Heart right ventricle (tissue), 16 donors: Measurements from ENCODE around the gene SPOCK2. TPM values are rescaled to one million over a fixed set of nuclear protein-coding genes. Genes with fewer than 3 reads are reported as not detected.

ENCODE experiments used
- ATAC-seq, 8 donors: fragments of 200-7000 bp; cut with Tn5 transposase; one replicate each; pipeline ENCODE4 v1.9.1; 2020; ENCODE audit warnings: mild to moderate bottlenecking in 8 of 8, moderate library complexity in 8 of 8, moderate number of reproducible peaks in 1 of 8
- DNase-seq, 2 donors: peaks; one replicate each; pipeline ENCODE4 v3.0.0-alpha.2; 2020
- H3K27ac ChIP-seq, 10 donors: fragments of 200-600 bp; sonication (generic) in 2 of 10; one replicate each; pipeline versions ENCODE4 v1.5.0 to v1.8.0; 2020 to 2022; ENCODE audit warnings: mild to moderate bottlenecking in 3 of 10
- H3K27me3 ChIP-seq, 7 donors: fragments of 200-600 bp; one replicate each; pipeline ENCODE4 v1.8.0; 2021 to 2022; ENCODE audit warnings: mild to moderate bottlenecking in 2 of 7
- H3K36me3 ChIP-seq, 9 donors: fragments of 200-600 bp; sonication (generic) in 1 of 9; one replicate each; pipeline versions ENCODE4 v1.5.0 to v1.8.0; 2020 to 2022; ENCODE audit warnings: mild to moderate bottlenecking in 2 of 9
- H3K4me1 ChIP-seq, 9 donors: fragments of 200-600 bp; sonication (generic) in 1 of 9; one replicate each; pipeline versions ENCODE4 v1.5.0 to v1.8.0; 2020 to 2022; ENCODE audit warnings: mild to moderate bottlenecking in 4 of 9
- H3K4me3 ChIP-seq, 10 donors: fragments of 200-600 bp; sonication (generic) in 2 of 10; one replicate each; pipeline versions ENCODE4 v1.5.0 to v1.8.0; 2020 to 2022; ENCODE audit warnings: mild to moderate bottlenecking in 7 of 10, moderate library complexity in 2 of 10
- H3K9me3 ChIP-seq, 11 donors: fragments of 200-600 bp in 10 of 11; sonication (generic) in 2 of 11; one replicate each; pipeline versions ENCODE4 v1.5.0 to v1.8.0; 2013 to 2022; ENCODE audit warnings: mild to moderate bottlenecking in 2 of 11, control low read depth in 1 of 11, moderate library complexity in 1 of 11
- CTCF ChIP-seq, 9 donors: fragments of 200-600 bp; sonication (generic) in 2 of 9; IDR thresholded peaks; one replicate each; pipeline versions ENCODE4 v1.5.0 to v1.8.0; 2021 to 2022; ENCODE audit warnings: antibody characterized with exemption in 9 of 9, mild to moderate bottlenecking in 5 of 9, moderate library complexity in 1 of 9
- WGBS, 2 donors: extraction: QIAGEN DNeasy Blood & Tissue Kit; methylation state at CpG; one replicate each; pipeline ENCODE4 v1.1.7; 2013; ENCODE audit warnings: inconsistent platforms in 1 of 2; 5-methylcytosine and 5-hydroxymethylcytosine counted together
- intact Hi-C, 10 donors: fragments of 100-400 bp; cut with DNase I; formaldehyde crosslinking; loops; one replicate each; pipeline versions ENCODE4 v1.11.1 to v1.14.2; 2022
- polyA plus RNA-seq, 2 donors: library from polyadenylated mRNA; stranded (reverse); fragments of 200-250 nt; gene quantifications; one replicate each; pipeline ENCODE4 v1.2.3, GENCODE V29; 2013
- total RNA-seq, 10 donors: library from RNA; stranded (reverse); fragmentation: NEBNext Ultra II Directional in 3 of 10; extraction: Animal tissue kit (Norgen Biotek cat#: 25700) in 3 of 10; gene quantifications; one replicate each; pipeline versions ENCODE4 v1.2.1 to v1.2.4, GENCODE V29; 2021 to 2023
- donor health status: Arrhythmogenic right ventricular cardiomyopathy.
- donor health status: ischemic (EF 13 %, LVEDD 7.1; RV severe dilation, severe dysfunction).
- donor health status: healthy with polysubstance abuse.
- donor health status: DM: no; HTN: yes; CAD: no.
- donor health status: DM: no; HTN: no; CAD: no.
- donor health status: ischemic (EF 25% LVEDD 6.9; RV normal size, moderate dysfunction).
- donor health status: ischemic (EF 25% LVEDD 5.7; RV mildly dilated, moderate dysfunction).
- donor health status: healthy.
- donor health status: DM: yes; HTN: yes; CAD: no.
- donor health status: Ischemic cardiomyopathy.
- donor health status: ischemic (EF 35%, LVEDD 5.7; RV mildly dilated, moderate dysfunction).
- donor health status: nonischemic (EF 11% LVEDD 7.7; RV severe dilation, severe dysfunction).
- donor health status: DM: yes; HTN: yes; CAD: no.
- donor health status: PGD.
- donor health status: ischemic (EF 29% LVEDD 5.4; RV normal size, mild dysfunction).
- donor health status: nonischemic (EF 23%, LVEDD 6.1; RV moderate dilation, normal function).

SPOCK2 gene
- total and polyA plus RNA-seq, 12 donors = 3.5 to 13.4 (median 6.9) TPM

- no peaks in the 10 kb centered on the region for H3K9me3 ChIP-seq
- ATAC-seq (peak; percentile 57 to 96 (median 91)), DNase-seq (peak in 1 of 2 donors; percentile 36)
- H3K36me3 ChIP-seq = peaks cover 0 to 52% (median 15%) of the 10 kb centered on the region in 9 donors
- no peak for TF ChIP-seq CTCF (IDR thresholded peaks at IDR 0.05)
- intact Hi-C loops = loop anchor here in 1 of 10 donors (5.0 kb wide), 1 partner anchor 40 kb away; no protein-coding TSS in a partner anchor
- H3K27me3 ChIP-seq = no peaks in the 10 kb centered on the region
- H3K27ac ChIP-seq = peak overlapping the region in 6 of 10 donors; percentile 14 to 61 (median 42)
- H3K4me1 ChIP-seq = peaks cover 0 to 24% (median 18%) of the 10 kb centered on the region in 9 donors
- no peak overlapping the region for H3K4me3 ChIP-seq
- 39 to 43% methylated on average over 9 of the region's 9 CpGs for WGBS, 2 donors
Observed at GRCh38 chr10:72097448-72098300, 9.3 kb upstream of the SPOCK2 start.

- intact Hi-C loops = loop anchor here in 1 of 10 donors (5.0 kb wide), 1 partner anchor 39 kb away; no protein-coding TSS in a partner anchor
- peaks cover 0 to 24% (median 18%) of the 10 kb centered on the region in 9 donors for H3K4me1 ChIP-seq
- H3K36me3 ChIP-seq = peaks cover 0 to 46% (median 6%) of the 10 kb centered on the region in 9 donors
- WGBS, 2 donors = 80 to 81% methylated on average over 9 of the region's 9 CpGs
- H3K9me3 ChIP-seq = no peaks in the 10 kb centered on the region
- no peak for TF ChIP-seq CTCF (IDR thresholded peaks at IDR 0.05)
- no peak overlapping the region for H3K27ac ChIP-seq
- H3K27me3 ChIP-seq = no peaks in the 10 kb centered on the region
- H3K4me3 ChIP-seq = no peak overlapping the region
- peak in 1 of 8 donors; percentile 35 for ATAC-seq
- no peak for DNase-seq
Observed at GRCh38 chr10:72096115-72097000, 8.0 kb upstream of the SPOCK2 start.

DNA sequence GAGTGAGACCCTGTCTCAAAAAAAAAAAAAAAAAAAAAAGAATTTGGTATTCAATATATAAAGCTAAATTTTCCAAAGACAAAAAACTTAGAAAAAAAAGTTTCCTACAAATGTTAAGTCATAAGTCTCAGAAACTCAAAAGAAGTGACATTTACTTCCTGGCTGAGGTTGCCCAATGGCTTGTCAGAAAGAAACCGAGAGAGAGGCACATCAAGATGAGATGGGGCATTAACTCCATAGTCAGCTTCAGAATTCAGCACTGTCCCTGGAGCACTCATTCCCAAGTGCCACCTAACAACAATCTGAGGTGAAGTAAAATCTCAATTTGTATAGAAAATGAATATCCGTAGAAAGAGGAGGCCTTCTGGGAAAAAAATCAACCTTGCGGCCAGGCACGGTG, 6.8 kb upstream of the SPOCK2 start:
- no peaks in the 10 kb centered on the region for H3K9me3 ChIP-seq
- DNase-seq (no peak), ATAC-seq (no peak)
- WGBS, 2 donors = 97 to 99% methylated on average over 4 of the region's 4 CpGs
- no peak for TF ChIP-seq CTCF (IDR thresholded peaks at IDR 0.05)
- H3K27me3 ChIP-seq = peaks cover 0 to 6% (median 0%) of the 10 kb centered on the region in 7 donors
- H3K27ac ChIP-seq = no peak overlapping the region
- H3K4me1 ChIP-seq = peaks cover 0 to 24% (median 18%) of the 10 kb centered on the region in 9 donors
- intact Hi-C loops = loop anchor here in 1 of 10 donors (5.0 kb wide), 1 partner anchor 38 kb away; no protein-coding TSS in a partner anchor
- no peak overlapping the region for H3K4me3 ChIP-seq
- peaks cover 0 to 34% (median 6%) of the 10 kb centered on the region in 9 donors for H3K36me3 ChIP-seq

DNA sequence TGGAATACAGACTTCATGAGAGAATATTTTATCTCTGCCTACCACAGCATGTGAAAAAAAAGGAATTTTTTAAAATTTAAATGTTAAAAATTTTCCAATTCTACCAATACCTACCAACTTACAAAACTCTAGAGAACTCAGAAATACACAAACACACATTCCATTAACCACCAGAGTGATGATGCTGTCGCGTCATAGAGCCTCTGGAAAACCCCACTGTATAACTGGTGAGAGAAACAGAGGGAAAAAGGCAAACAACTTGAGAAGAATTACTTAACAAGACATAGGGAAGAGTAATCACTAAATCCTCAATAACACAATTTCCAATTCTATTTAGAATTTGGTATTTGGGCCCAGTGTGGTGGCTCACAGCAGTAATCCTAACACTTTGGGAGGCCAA, 6.2 kb upstream of the SPOCK2 start:
- no peak overlapping the region for H3K4me3 ChIP-seq
- no peaks in the 10 kb centered on the region for H3K9me3 ChIP-seq
- 97 to 100% methylated on average over 2 of the region's 2 CpGs for WGBS, 2 donors
- peaks cover 0 to 10% (median 0%) of the 10 kb centered on the region in 7 donors for H3K27me3 ChIP-seq
- ATAC-seq (no peak), DNase-seq (no peak)
- intact Hi-C loops = no loop called here
- peaks cover 0 to 34% (median 6%) of the 10 kb centered on the region in 9 donors for H3K36me3 ChIP-seq
- H3K27ac ChIP-seq = no peak overlapping the region
- H3K4me1 ChIP-seq = peaks cover 0 to 27% (median 20%) of the 10 kb centered on the region in 9 donors
- no peak for TF ChIP-seq CTCF (IDR thresholded peaks at IDR 0.05)
